GM18505 (cell line): ENCODE data around the gene CNTD1.
"Not testable (repeated sequence)": the region's sequence is repeated elsewhere in the genome, so short reads cannot be mapped to it uniquely, and the experiment has no call there.

Experiments used
- ATAC-seq: cut with Tn5 transposase; IDR thresholded peaks from one replicate; pipeline ENCODE4 v1.9.1; 2021; ENCODE audit not compliant: unreplicated experiment
- POLR2A ChIP-seq: IDR thresholded peaks from 4 replicates; pipeline ENCODE4 v1.6.1; 2011; ENCODE audit warnings: borderline replicate concordance; ENCODE audit not compliant: insufficient read depth, insufficient read length; ENCODE audit errors: extremely low read depth

CNTD1 gene

GRCh38 chr17:42798383-42799380, at the start of gene CNTD1, which contains the start of gene COA3:
CNTD1 (plus strand) TSS chr17:42798861; CDS start chr17:42799068, 207 bp downstream.
COA3 (minus strand) TSS chr17:42798704; CDS start chr17:42798681, 23 bp downstream.
- no peak for ATAC-seq
- peak; percentile 72 for TF ChIP-seq POLR2A

GRCh38 chr17:42748908-42749798, 49.5 kb upstream of the CNTD1 start:
- no peak for TF ChIP-seq POLR2A
- ATAC-seq = no peak

DNA sequence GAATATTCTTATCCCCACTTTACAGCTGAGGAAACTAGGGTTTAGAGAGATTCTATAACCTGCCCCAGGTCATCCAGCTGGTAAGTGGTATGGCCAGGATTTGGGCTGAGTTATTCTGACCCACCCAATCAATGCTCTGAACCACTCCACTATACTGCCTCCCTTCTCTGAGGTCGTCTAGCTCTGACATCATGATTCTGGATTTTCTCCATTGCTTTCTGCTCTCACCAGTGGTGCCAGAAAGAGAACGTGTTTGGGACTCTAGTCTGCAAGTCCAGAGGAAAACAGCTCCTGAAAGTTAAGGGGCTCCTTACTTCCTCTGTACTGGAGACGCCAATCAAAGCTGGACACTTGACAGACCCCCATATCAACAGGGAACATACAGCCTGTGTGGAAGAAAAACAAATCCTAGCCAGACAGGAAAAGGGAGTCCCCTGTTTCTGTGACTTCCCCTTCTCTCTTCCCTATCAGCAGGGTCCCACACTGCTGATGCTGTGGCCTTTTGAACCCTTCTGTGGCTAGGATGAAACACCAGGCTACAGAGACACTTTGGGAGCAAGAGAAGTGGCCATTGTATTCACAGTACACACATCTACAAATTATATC, 47.8 kb upstream of the CNTD1 start:
- no peak for ATAC-seq
- TF ChIP-seq POLR2A = no peak

- no peak for ATAC-seq
Measured at GRCh38 chr17:42751628-42752027, 47.0 kb upstream of the CNTD1 start.

GRCh38 chr17:42754782-42755181, 43.9 kb upstream of the CNTD1 start:
- no peak for ATAC-seq
- TF ChIP-seq POLR2A = no peak

More at GRCh38 chr17:42751628-42752027, 47.0 kb upstream of the CNTD1 start:
- TF ChIP-seq POLR2A = no peak

DNA sequence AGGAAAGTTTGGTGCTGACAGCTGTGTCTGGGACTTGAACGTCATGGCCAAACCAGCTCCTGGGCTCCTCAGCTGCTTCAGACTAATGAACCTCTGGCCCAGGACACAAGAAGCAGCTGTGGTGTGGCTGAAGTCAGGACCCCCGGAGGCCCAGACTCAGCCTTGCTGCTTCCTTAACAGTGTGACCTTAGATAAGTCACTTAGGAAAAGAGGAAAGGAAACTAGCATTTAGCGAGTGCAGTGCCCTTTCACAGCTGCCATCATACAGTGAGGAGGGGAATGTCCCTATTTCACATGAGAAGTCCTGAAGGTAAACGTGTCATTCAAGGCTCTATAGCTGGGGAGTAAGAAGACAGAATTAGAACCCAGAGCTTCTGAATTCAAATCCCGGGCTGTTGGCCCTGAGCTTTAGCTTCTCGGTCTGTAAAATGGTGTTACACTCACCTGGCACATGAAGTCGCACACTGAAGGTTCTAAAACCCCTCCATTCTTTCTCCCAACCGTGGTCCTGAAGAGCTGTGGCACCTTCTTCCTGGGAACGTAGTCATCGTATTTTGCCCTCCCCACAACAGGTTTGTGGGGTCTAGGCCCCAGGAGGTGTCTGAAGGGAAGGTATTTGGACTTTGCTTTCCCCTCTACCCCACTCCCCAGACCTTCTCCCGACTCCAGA, 38.5 kb upstream of the CNTD1 start:
- no peak for ATAC-seq
- no peak for TF ChIP-seq POLR2A

DNA sequence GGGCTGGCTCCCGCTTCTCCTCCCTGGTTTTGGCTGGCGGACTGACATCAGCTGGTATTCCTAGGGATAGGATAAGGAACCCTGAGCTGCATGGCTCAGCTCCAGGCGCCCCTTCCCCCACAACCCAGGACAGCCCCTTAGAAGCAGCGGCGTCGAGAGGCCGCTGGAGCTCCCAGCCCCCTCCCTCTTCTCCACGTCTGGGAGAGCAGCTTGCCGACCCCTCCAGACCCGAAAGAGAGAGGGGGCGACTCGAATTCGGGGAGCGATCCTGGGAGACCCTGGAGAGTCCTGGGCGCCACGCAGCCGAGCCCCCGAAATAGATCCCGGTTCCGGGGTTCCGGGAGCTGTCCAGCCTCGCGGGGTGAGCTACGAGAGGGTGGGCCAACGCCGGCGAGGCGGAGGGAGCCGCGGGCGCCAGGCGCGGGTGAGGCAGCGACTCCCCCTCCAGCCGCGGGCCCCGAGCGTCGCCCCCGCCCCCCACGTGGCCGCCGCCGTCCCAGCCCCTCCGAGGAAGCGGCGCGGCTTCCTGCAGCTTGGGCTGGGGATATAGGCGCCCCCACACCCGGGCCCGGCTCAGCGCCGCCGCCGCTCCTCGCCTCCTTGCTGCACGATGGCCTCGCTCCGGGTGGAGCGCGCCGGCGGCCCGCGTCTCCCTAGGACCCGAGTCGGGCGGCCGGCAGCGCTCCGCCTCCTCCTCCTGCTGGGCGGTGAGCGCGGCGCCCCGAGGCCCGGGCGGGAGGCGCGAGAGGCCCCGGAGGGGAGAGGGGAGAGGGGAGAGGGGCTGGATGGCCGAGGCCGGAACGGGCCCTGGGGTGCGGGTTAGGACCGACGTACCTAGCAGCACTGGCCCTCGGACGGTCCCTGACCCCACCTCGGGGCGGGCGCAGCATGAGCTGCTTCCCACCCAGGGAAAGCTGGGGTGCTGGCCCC, 37.7 kb upstream of the CNTD1 start, which contains the start of gene RAMP2:
Gene RAMP2 (plus strand): TSS at position 576 of the 930 bp plus-strand sequence. CDS start 35 bp downstream, at position 611.
- no peak for TF ChIP-seq POLR2A
- ATAC-seq = no peak

- no peak for ATAC-seq
- TF ChIP-seq POLR2A = no peak
Measured at GRCh38 chr17:42761638-42762037, 37.0 kb upstream of the CNTD1 start.

DNA sequence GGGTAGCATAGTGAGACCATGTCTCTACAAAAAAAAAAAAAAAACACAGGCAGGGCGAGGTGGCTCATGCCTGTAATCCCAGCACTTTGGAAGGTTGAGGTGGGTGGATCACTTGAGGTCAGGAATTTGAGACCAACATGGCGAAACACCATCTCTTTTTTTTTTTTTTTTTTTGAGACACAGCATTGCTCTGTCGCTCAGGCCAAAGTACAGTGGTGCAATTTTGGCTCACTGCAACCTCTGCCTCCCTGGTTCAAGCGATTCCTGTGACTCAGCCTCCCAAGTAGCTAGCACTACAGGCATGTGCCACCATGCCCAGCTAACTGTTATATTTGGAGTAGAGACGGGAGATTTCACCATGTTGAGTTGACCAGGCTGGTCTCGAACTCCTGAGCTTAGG, 32.5 kb upstream of the CNTD1 start:
- no peak for TF ChIP-seq POLR2A

GRCh38 chr17:42767512-42767911, 31.1 kb upstream of the CNTD1 start:
- no peak for TF ChIP-seq POLR2A

More for the DNA sequence above, 32.5 kb upstream of the CNTD1 start:
- ATAC-seq = no peak

GRCh38 chr17:42768006-42768405, 30.7 kb upstream of the CNTD1 start:
- ATAC-seq = not testable (repeated sequence)

More at GRCh38 chr17:42767512-42767911, 31.1 kb upstream of the CNTD1 start:
- no peak for ATAC-seq

GRCh38 chr17:42769964-42770363, 28.7 kb upstream of the CNTD1 start:
- not testable (repeated sequence) for ATAC-seq
